ENCODE results near the gene ATP2B1.

ATP2B1 gene

GRCh38 chr12:89690925-89691324 lies 17.7 kb downstream of the ATP2B1 start:
- no peak for DNase-seq

- no peak for DNase-seq
These were observed 19.3 kb downstream of the ATP2B1 start for GRCh38 chr12:89689306-89689705.

- no peak for DNase-seq
These were observed 22.3 kb downstream of the ATP2B1 start for GRCh38 chr12:89686311-89686710.

GRCh38 chr12:89685363-89685972 lies 23.2 kb downstream of the ATP2B1 start:
- no peak for DNase-seq

- no peak for DNase-seq
These were observed 24.5 kb downstream of the ATP2B1 start for GRCh38 chr12:89684136-89684535.

- DNase-seq = no peak
These were observed 26.4 kb downstream of the ATP2B1 start for GRCh38 chr12:89682284-89682683.

GRCh38 chr12:89680409-89680808 lies 28.2 kb downstream of the ATP2B1 start:
- DNase-seq = no peak

GRCh38 chr12:89679631-89680030 lies 29.0 kb downstream of the ATP2B1 start:
- no peak for DNase-seq

GRCh38 chr12:89678225-89678624 lies 30.4 kb downstream of the ATP2B1 start:
- no peak for DNase-seq

- DNase-seq = no peak
These were observed 31.7 kb downstream of the ATP2B1 start for GRCh38 chr12:89676930-89677329.

- no peak for DNase-seq
These were observed 34.2 kb downstream of the ATP2B1 start for GRCh38 chr12:89674326-89674942.

- no peak for DNase-seq
These were observed 35.0 kb downstream of the ATP2B1 start for GRCh38 chr12:89673603-89674002.

GRCh38 chr12:89672589-89672979 lies 36.1 kb downstream of the ATP2B1 start:
- no peak for DNase-seq

- DNase-seq = no peak
These were observed 37.2 kb downstream of the ATP2B1 start for GRCh38 chr12:89671469-89671868.

GRCh38 chr12:89669197-89669596 lies 39.4 kb downstream of the ATP2B1 start:
- no peak for DNase-seq

GRCh38 chr12:89665556-89665955 lies 43.1 kb downstream of the ATP2B1 start:
- no peak for DNase-seq

GRCh38 chr12:89664441-89664840 lies 44.2 kb downstream of the ATP2B1 start:
- DNase-seq = no peak

GRCh38 chr12:89663577-89664357 lies 44.9 kb downstream of the ATP2B1 start:
- DNase-seq = no peak

GRCh38 chr12:89662623-89663022 lies 46.0 kb downstream of the ATP2B1 start:
- DNase-seq = no peak

GRCh38 chr12:89661706-89662330 lies 46.8 kb downstream of the ATP2B1 start:
- no peak for DNase-seq

- no peak for DNase-seq
These were observed 50.9 kb downstream of the ATP2B1 start for GRCh38 chr12:89657739-89658138.

GRCh38 chr12:89657066-89657465 lies 51.6 kb downstream of the ATP2B1 start:
- DNase-seq = no peak

GRCh38 chr12:89655841-89656240 lies 52.8 kb downstream of the ATP2B1 start:
- no peak for DNase-seq

GRCh38 chr12:89651192-89651591 lies 57.4 kb downstream of the ATP2B1 start:
- DNase-seq = no peak
